ENCODE measurements around the gene RPL38. TPM values are rescaled to one million over a fixed set of nuclear protein-coding genes. Genes with fewer than 3 reads are reported as not detected.

RPL38 gene
- total RNA-seq, 1 donor: 649 TPM

DNA sequence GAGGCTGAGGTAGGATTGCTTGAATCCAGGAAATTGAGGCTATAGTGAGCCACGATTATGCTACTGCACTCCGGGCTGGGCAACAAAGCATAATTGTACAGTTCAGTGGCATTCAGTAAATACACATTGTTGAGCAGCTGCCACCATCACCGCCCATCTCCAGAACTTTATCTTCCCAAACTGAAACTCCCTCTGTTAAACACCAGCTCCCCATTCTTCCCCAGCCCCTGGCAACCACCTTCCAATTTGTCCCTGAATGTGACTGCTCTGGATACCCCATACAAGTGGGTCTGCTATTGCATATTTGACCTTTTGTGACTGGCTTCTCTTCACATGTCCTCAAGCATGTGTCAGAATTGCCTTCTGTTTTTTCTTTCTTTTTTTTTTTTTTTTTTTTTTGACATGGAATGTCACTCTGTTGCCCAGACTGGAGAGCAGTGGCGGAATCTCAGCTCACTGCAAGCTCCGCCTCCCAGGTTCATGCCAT, 2.9 kb downstream of the RPL38 start:
- no peak overlapping the region for H3K4me3 ChIP-seq (ENCODE audit: low read depth, low read length)
- TF ChIP-seq, protein P1, sequence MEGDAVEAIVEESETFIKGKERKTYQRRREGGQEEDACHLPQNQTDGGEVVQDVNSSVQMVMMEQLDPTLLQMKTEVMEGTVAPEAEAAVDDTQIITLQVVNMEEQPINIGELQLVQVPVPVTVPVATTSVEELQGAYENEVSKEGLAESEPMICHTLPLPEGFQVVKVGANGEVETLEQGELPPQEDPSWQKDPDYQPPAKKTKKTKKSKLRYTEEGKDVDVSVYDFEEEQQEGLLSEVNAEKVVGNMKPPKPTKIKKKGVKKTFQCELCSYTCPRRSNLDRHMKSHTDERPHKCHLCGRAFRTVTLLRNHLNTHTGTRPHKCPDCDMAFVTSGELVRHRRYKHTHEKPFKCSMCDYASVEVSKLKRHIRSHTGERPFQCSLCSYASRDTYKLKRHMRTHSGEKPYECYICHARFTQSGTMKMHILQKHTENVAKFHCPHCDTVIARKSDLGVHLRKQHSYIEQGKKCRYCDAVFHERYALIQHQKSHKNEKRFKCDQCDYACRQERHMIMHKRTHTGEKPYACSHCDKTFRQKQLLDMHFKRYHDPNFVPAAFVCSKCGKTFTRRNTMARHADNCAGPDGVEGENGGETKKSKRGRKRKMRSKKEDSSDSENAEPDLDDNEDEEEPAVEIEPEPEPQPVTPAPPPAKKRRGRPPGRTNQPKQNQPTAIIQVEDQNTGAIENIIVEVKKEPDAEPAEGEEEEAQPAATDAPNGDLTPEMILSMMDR (IDR thresholded peaks at IDR 0.05; ENCODE audit: insufficient read depth, low read depth, low read length): no peak
- no peak for DNase-seq (ENCODE audit: low read depth)

DNA sequence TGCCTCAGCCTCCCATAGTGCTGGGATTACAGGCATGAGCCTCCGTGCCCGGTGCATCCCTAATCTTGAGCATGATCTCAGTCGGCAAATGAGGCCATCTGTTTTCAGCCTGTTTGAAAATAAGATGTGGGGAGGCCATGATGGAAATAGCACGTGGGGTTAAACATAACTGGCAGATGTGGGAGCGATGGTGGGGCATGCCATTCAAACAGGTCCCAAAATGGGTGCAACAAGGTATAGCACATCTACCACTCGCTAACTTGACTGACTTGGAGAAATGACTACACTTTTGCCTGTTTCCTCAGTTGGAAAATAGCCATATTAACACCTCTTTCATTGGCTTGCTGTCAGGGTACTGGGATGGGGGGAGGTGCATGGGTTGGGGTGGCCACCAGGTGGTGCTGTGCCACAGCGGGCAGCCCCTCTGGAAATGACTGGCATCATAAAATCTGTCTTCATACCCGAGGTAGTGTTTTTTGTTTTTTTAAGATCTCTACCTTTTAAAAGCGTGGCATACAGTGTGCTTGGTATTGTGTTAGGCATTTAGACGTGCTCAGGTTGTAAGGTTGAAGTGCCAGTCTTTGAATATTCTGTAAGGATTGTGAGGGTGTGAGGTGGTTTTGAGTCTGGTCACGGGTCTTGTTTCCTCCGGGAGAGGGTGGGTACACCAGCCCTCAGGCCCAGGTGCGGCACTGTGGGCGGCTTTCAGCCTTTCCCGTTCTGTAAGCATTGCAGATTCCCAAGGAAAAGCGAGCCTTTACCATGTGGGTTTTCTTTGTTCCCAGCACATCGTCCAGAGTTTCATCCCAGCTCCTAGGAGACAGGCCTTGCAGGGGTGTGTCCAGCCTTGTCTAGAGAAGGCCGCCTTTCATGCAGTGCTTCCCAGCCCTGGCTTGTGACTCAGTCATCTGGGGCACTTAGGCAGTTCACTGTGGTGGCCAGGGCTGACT, 7.0 kb downstream of the RPL38 start:
- TF ChIP-seq, protein P1 (IDR thresholded peaks at IDR 0.05; ENCODE audit: insufficient read depth, low read depth, low read length): peak; percentile 97
- DNase-seq (ENCODE audit: low read depth): peak; percentile 67
- H3K4me3 ChIP-seq (ENCODE audit: low read depth, low read length): no peak overlapping the region

DNA sequence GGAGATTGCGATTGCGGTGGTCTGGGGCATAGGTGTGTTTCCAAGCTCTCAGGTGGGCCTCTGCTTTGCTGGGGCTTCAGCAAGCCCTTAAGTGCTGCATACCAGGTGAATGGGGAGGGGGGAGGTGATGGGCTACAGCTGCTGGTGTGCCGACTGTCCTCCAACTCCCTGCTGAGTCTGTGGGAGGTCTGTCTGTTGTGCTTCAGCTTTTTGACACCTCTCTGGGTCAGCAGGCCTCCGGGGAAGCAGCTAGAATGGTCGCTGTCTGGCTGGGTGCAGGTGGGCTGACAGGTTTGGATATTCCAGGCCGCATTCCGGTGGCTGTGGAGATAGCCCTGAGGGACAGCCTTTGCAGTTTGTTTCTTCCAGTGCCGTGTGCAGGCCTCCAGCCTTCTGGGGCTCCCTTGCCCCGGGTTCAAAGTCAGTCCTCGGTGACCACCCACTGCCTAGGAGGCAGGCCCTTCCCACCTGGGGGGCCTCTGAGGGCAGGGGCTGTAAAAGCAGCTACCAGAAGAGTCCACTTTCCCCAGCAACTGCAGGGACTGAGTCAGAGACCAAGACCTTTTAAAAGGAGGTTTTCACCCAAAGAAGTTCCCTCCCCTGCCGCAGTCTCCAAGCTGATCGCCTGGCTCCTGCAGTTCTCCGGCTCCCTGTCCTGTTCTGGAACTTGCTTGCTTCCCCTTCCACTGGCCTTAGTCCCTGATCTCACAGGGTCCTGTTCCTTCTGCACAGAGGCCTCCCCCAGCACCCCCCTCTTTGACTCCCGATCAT, 7.8 kb downstream of the RPL38 start:
- DNase-seq (ENCODE audit: low read depth): no peak
- TF ChIP-seq, protein P1 (IDR thresholded peaks at IDR 0.05; ENCODE audit: insufficient read depth, low read depth, low read length): no peak
- peak overlapping the region; percentile 77 for H3K4me3 ChIP-seq (ENCODE audit: low read depth, low read length)

DNA sequence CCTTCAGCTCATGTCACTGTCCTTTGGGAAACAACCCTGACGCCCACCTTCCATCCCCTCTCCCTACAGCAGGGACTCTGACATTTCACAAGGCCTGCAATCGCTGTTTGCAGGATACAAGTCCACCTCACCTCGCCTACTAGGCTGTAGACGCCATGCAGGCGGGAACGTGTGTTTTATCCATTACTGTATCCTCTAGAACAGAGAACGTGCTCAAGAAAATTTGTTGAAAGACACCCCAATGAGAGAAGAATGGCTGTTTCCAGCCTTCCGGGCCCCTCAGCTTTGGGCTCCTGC, 8.4 kb downstream of the RPL38 start:
- DNase-seq (ENCODE audit: low read depth): no peak
- peak overlapping the region; percentile 77 for H3K4me3 ChIP-seq (ENCODE audit: low read depth, low read length)
- TF ChIP-seq, protein P1 (IDR thresholded peaks at IDR 0.05; ENCODE audit: insufficient read depth, low read depth, low read length): no peak

DNA sequence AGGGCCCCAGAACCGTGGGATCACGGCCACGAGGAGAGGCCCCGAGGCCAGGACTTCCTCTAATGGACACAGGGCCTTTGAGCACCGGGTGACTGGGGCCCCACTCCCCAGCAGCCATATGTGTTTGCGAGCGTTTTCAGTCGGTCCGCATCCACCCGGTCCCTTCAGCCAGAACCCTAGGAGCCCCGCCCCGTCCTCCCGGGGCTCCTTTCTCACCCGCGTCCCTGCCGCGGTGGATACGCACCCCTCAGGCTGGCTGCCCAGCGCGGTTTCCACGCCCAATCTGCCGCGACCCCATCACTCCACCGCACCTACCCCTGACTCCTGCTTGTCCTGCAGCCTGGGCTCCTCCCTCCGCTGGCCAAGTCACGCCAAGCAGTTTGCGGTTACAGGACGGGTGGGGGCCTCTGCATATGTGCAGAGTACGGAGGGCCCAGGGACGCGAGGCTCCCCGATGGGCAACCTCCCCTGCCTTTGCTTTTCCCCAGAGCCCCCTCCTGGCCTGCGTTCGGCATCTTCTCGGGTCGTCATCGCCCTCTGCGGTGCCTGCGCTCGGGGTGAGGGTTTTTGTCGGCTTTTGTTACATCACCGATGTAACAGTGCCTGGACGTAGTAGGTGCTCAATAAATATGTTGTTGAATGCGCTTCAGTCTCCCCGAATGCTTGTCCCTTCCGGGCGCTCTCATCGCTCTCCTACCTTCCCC, 8.9 kb downstream of the RPL38 start:
- peak overlapping the region; percentile 77 for H3K4me3 ChIP-seq (ENCODE audit: low read depth, low read length)
- TF ChIP-seq, protein P1 (IDR thresholded peaks at IDR 0.05; ENCODE audit: insufficient read depth, low read depth, low read length): no peak
- peak; percentile 19 for DNase-seq (ENCODE audit: low read depth)

DNA sequence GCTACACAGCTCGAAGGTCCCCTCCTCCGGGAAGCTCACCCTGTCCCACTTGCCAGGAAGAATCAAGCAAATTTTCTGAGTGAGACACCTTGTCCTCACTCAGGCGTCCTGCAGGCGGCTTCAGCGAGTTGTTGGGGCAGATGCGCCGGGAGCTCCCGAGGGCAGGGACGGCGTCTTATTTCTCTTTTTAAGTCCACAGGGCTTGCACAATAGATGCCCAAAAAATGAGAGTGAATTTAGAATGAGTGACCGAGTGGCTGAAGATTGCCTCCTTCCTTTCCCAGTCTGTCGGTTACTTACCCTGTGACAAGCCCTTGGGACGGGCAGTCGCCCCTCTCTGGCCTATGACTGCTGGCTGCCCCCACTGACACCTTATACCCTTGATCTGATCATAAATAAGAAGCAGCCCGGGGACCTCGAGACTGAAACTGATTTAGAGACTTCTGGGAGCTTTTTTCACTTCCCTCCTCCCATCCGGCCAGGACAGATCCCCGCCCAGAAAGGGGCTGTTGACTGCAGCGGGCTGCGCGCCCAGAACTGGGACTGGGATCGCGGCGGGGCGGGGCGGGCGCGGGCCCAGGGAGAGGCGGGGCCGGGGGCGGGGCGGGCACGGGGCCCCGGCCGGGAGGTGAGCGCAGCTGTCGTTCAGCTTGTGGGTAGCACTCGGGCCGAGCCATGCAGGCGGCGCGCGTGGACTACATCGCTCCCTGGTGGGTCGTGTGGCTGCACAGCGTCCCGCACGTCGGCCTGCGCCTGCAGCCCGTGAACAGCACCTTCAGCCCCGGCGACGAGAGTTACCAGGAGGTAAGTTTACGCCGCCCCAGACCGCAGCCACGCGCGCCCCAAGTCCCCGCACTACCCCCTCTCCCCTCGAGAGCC, 9.7 kb downstream of the RPL38 start, which contains the start of gene TTYH2:
TTYH2 (plus strand) TSS at position 659 of the 879 bp plus-strand sequence; CDS start at position 676, 17 bp downstream.
- TF ChIP-seq, protein P1 (IDR thresholded peaks at IDR 0.05; ENCODE audit: insufficient read depth, low read depth, low read length): peak; percentile 39
- peak; percentile 88 for DNase-seq (ENCODE audit: low read depth)
- H3K4me3 ChIP-seq (ENCODE audit: low read depth, low read length): peak within 1 kb of the TSS; percentile 77
